ENCODE measurements around the gene LGALS3.

Gene LGALS3

GRCh38 chr14:55114720-55115119 lies 14.3 kb upstream of the LGALS3 start:
- DNase-seq (ENCODE audit: low read depth in 2 of 2): no peak

GRCh38 chr14:55115460-55115859 lies 13.6 kb upstream of the LGALS3 start:
- DNase-seq (ENCODE audit: low read depth in 2 of 2): no peak

GRCh38 chr14:55115861-55116245 lies 13.2 kb upstream of the LGALS3 start:
- no peak for DNase-seq (ENCODE audit: low read depth in 2 of 2)

DNA sequence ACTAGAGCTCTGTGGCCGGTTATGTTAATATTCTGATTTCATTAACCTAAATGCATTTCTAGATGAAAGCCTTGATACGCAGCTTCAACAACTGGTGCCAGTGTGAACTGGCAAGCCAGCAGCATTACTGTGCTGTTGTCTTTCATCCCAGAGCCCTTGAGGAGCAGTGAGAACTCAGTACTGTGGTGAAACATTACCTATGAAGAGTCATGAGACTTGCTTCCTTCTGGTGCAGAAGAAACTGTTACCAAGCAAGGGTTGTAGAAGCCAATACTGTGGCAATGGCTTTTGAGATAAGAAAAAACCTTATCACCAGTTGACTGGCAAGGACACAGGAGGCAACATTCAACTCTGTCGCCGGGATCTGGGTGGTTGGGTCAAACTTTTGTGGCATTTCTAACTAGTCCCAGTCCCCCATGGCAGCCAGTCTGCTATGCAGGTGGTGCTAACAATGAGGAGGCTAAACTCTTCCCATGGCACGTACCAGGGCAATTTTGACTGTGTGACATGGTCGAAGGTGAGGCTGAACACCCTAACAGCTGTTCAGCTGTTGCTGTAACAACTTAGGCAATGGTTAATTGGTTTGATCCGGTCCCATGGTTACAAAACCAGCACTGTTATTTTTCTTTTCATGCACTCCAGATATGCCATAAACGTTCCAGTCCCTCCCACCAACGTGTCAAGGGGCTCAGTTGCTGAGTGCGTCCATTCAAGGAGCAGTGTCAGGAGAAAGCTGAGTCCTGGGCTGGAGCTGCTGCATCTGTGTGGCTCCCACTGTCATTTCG lies 12.6 kb upstream of the LGALS3 start:
- no peak for DNase-seq (ENCODE audit: low read depth in 2 of 2)

- no peak for DNase-seq (ENCODE audit: low read depth in 2 of 2)
These were observed 11.1 kb upstream of the LGALS3 start for GRCh38 chr14:55117803-55118441.

DNA sequence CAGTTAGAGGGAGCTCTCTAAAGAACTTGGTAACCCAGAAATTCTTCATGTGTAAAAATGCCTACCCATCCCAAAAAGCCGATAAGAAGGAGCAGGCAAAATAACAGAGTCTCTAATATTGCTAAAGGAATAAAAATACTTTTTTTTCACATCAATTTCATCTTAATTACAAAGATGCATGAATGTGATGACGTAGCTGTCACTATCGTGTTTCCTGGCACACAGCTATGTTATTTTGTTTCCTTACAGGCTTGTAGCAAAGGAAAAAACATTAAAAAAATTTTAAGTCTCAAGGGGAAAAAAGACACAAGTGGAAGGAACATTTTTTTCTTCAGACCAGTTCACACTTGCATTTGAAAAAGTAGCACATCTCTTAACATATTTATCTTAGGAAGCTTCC lies 10.3 kb upstream of the LGALS3 start:
- DNase-seq (ENCODE audit: low read depth in 2 of 2): no peak

GRCh38 chr14:55120571-55121495 lies 8.2 kb upstream of the LGALS3 start:
- DNase-seq (ENCODE audit: low read depth in 2 of 2): no peak

DNA sequence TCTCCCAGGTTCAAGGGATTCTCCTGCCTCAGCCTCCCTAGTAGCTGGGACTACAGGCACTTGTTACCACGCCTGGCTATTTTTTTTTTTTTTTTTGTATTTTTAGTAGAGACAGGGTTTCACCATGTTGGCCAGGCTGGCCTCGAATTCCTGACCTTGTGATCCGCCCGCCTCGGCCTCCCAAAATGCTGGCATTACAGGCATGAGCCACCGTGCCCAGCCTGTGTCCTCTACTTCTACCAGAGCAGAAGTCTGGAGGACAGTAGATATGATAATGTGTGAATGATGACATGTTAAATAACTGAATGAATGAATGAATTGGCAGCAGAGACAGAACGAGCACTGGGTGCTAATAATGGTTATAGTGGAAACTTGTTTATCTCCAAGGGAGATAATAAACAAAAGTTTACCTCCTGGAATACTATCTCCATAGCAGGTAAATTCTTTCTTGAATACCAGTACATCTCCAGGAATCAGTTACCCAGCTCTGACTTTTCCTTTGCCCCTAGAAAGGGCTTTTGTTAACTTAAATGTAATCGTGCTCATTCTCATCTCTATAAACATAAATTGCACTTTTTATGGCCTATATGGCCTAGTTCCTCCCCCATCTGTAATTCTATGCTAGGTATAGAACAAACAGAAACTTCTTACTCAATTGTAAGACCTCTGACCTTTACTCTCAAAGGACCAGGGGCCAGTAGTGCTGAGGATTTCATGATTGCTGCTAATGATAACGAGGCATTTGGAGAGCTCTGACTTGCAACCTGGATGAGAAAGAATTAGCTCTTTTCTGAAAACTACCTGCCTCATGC lies 7.2 kb upstream of the LGALS3 start:
- DNase-seq (ENCODE audit: low read depth in 2 of 2): no peak

GRCh38 chr14:55122440-55122986 lies 6.5 kb upstream of the LGALS3 start:
- DNase-seq (ENCODE audit: low read depth in 2 of 2): no peak

- DNase-seq (ENCODE audit: low read depth in 2 of 2): no peak
These were observed 6.0 kb upstream of the LGALS3 start for GRCh38 chr14:55123101-55123500.

DNA sequence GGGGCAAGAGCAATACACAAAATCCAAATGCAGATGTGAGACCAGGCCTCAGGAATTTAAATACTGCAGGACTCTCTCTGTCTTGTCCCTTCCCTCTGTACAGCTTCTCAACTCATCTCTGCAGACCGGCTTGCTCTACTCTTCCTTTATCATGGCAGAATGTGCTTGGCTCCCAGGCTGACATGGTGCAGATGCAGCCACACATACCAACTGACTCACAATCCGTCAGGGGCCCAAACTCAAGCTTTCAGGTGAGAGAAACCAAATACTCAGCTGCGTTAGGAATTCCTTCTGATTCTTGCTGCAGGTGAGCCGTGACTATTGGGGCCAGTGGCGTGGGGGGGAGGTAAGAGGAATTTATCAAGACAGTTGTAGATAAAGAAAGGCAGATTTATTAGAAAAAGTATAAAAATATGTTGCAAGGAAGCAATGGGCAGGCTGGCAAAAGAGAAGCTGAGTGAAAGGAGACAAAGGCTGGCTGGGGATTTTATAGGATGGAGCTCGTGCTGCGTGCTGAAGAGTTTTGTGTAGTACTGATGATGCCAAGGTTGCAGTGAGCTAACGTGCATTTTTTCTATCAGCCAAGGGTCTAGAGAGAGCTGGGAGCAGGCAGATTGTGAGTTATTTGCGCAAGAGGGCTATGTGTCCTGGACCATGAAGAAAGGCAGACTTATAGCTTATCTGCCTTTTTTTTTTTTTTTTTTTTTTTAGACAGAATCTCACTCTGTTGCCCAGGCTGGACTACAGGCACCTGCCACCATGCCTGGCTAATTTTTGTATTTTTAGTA lies 5.0 kb upstream of the LGALS3 start:
- DNase-seq (ENCODE audit: low read depth in 2 of 2): no peak

DNA sequence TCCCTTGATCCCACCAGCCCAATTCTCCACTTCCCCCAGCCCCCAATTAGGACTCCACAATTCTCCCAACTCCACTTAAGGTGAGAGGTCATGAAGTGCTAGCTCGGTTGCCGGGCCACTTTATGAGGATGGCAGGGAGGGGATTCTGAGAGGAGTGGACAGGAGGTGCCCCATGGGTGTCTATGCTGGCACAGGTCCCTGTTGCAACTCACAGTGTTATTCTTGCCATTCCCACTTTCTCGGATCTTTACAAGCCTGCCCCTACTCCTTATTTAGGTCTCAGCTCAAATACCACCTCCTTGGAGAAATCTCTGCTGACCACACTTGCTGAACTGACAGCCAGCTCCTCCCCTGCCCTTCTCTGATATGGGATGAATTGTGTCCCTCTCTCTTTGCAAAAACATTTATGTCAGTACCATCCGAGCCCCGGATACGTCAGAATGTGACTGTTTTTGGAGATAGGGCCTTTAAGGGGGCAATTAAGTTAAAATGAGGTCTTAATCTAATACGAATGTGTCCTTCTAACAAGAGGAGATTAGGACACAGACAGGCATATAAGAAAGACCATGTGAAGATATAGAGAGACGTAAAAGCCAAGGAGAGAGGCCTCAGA lies 4.2 kb upstream of the LGALS3 start:
- DNase-seq (ENCODE audit: low read depth in 2 of 2): no peak

- no peak for DNase-seq (ENCODE audit: low read depth in 2 of 2)
These were observed 3.6 kb upstream of the LGALS3 start for GRCh38 chr14:55125403-55125802.

DNA sequence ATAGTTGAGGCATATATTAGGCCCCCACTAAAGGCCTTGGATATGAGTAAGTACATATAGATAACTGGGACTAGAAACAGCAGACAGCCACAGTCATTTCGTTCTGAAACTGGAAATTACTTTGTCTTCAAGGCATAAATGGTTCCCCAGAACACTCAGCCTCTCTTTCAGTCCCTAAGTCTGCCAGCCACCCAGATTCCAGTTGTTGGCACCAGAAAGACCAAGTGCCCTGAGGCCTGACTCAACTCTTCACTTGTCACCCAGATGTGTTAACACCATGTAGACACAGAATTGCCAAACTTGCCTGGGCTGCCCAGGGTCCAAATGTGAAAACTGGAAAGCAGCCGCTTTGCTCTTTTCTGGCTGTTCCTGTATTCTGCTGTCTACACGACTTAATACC lies 3.0 kb upstream of the LGALS3 start:
- no peak for DNase-seq (ENCODE audit: low read depth in 2 of 2)

DNA sequence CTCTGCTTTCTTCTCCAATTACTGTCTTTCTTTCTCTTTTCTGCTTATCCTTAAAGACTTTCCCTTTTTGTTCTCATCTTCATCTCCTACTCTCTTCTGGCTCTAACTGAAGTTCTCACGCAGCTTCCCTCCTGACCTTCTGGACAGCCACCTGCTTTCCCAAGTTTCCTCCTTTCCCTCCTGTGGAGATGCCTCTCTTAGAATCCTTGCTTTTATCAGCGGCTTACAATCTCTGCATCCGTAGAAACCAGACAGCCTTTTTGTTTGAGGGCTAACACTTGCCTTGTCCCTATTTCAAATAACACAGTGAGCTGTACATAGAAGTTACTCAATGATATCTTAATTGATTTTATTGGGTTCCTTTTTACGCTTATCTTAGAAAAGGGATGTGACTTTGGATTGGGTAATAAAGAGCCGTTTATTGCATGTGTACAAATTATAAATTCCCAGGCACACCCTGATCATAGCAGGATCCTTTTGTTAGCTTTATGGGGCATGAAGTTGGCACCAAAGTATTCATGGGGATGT lies 2.1 kb upstream of the LGALS3 start:
- no peak for DNase-seq (ENCODE audit: low read depth in 2 of 2)

- no peak for DNase-seq (ENCODE audit: low read depth in 2 of 2)
These were observed 1.5 kb upstream of the LGALS3 start for GRCh38 chr14:55127460-55127951.

DNA sequence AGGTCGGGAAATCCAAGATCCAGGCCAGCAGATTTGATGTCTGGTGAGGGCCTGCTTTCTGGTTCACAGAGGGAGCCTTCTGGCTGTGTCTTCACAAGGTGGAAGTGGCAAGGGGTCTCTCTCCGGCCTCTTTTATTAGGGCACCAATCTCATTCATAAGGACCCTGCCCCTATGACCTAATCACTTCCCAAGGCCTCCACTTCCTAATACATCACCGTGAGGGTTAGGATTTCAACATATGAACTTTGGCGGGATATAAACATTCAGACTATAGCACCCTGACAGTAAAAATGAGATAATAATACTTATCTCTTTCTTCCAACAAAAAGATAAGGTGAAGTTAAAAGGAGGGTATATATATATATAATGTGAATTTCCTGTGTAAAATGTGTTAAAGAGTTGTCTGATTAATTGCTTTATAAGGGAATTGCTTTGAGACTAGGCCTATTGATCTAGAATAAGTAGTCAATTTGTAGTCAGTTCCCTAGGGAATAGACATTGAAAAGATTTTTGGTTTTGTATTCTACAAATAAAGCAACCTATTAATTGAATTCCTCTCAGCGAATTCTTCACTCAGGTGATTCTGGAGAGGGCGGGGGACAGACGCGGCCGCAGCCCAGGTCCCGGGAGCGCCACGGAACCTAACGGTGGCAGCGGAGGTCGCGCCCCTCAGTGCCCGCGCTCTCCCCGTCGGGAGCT lies 516 bp upstream of the LGALS3 start:
- no peak for DNase-seq (ENCODE audit: low read depth in 2 of 2)

DNA sequence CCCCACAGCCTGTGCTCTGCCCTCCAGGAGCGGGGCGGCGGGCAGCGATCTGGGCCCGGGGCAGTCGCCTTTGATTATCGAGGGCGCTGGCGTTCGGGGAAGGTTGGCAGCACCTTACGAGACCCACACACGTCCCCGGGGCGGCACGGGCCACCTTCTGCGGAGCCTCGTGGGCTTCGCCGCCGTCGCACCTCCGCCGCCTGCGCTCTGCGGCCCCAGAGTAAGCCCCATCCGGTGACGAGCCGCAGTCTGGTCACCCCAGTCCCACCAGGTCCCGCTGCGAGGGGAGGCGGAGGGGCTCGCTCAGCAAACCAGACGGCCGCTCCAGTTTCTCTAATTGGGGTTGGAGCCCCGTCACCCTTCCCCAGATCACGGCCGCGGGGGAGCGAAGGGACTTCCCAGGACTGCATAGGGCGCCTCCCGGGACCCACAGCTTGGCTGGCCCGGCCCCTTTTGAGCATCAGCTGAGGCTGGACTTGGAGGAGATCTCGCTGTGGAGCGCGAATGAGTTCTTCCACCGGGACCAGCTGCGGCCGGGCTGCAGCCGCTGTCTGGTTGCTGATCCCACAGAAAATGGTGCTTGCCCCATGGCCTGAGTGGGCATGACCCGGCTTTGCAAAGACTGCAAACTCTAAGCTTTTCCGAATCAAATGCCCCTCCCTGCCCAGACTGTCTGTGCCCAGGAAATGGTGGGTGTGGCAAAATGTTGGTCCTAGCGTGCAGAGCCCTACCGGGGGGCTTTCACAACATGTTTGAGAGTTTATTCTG lies 560 bp downstream of the LGALS3 start:
- DNase-seq (ENCODE audit: low read depth in 2 of 2): peak in 1 of 2 experiments; percentile 39
